Caki2 (cell line): ENCODE results near the gene HIP1R. TPM values are rescaled to one million over a fixed set of nuclear protein-coding genes. Genes with fewer than 3 reads are reported as not detected.
A peak's percentile ranks its signal among the peaks of the same experiment; 100 is the strongest.

Experiments used
- DNase-seq: peaks from one replicate; pipeline ENCODE4 v3.0.0-alpha.2; 2015; ENCODE audit warnings: low read depth
- in situ Hi-C: cut with HindIII; loops from 2 replicates; pipeline ENCODE4 v1.10.0; 2016; ENCODE audit warnings: low sequenced_read_pairs, low pct_unique_long_range_greater_than_20kb, mixed read lengths
- total RNA-seq: library from RNA; depleted of rRNA; stranded (reverse); fragments of >200 nt; shearing (Covaris generic); gene quantifications from 2 replicates; pipeline ENCODE4 v1.2.3, GENCODE V29; 2014; ENCODE audit warnings: low replicate concordance

HIP1R gene
- total RNA-seq, 1 experiment from 2014 or later, result 56.1 TPM

DNA sequence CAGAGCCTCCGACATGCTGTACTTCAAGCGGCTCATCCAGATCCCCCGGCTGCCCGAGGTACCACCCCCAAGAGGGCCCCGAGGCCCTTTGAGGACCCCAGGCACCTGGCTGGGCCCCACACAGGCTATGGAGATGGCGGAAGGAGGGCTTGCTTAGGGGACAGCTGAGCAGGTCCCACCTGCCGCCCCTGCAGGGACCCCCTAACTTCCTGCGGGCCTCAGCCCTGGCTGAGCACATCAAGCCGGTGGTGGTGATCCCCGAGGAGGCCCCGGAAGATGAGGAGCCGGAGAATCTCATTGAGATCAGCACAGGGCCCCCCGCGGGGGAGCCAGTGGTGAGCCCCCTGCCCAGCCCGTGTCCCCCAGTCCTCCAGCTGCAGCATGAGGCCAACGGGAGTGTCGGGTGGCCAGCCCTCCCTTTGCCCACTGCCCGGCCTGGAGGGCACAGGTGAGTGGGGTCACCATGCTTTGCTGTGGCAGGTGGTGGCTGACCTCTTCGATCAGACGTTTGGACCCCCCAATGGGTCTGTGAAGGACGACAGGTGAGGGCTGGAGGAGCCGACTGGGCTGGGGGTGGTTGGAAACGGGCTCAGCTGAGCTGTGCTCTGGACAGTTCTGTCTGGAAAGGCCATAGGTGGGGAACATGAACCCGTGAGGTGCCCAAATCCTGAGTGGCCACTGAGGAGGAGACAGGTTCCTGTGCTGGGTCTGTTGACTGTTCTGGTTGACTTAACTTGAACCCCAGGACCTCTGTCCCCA is 20.0 kb downstream of the HIP1R start:
- in situ Hi-C loops, result no loop called here
- no peak for DNase-seq

DNA sequence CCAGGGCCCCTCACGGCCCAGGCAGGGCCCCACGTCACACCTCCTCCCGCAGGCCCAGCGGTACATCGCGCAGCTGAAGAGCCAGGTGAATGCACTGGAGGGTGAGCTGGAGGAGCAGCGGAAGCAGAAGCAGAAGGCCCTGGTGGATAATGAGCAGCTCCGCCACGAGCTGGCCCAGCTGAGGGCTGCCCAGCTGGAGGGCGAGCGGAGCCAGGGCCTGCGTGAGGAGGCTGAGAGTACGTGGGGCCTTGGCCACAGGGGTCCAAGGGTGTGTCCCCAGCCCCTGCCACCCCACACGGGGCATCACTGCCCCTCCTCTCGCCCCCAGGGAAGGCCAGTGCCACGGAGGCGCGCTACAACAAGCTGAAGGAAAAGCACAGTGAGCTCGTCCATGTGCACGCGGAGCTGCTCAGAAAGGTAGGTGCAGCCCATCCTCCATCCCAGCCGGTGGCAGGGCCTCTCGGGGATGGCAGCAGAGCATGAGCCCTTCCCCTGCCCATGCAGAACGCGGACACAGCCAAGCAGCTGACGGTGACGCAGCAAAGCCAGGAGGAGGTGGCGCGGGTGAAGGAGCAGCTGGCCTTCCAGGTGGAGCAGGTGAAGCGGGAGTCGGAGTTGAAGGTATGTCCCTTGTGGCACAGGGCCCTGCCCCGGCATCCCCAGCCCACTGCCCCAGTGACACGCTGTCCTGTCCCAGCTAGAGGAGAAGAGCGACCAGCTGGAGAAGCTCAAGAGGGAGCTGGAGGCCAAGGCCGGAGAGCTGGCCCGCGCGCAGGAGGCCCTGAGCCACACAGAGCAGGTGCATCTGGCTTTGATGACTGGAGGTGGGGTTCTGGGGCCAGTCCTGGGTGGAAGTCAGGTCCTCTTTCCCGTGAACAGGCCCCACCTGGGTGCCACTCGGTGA is 20.9 kb downstream of the HIP1R start:
- in situ Hi-C loops, result no loop called here
- DNase-seq, result no peak

DNA sequence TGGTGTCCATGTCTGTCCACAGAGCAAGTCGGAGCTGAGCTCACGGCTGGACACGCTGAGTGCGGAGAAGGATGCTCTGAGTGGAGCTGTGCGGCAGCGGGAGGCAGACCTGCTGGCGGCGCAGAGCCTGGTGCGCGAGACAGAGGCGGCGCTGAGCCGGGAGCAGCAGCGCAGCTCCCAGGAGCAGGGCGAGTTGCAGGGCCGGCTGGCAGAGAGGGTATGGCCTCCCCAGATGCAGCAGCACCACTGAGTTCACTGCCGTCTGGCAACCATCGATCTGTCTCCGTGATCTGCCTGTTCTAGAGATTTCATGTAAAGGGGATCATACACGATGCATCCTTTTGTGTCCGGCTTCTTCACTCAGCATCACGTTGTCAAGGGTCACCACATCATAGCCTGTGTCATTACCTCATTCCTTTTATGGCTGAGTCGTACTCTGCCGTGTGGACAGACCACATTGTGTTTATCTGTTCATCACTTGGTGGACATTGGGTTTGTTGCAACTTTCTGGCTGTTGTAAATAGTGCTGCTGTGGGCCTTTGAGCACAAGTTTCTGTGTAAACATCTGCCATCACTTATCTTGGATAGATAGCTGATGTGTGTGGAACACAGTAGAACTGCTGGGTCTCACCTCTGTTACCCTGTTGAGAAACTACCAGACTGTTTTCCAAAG is 21.9 kb downstream of the HIP1R start:
- in situ Hi-C loops, result no loop called here
- no peak for DNase-seq

DNA sequence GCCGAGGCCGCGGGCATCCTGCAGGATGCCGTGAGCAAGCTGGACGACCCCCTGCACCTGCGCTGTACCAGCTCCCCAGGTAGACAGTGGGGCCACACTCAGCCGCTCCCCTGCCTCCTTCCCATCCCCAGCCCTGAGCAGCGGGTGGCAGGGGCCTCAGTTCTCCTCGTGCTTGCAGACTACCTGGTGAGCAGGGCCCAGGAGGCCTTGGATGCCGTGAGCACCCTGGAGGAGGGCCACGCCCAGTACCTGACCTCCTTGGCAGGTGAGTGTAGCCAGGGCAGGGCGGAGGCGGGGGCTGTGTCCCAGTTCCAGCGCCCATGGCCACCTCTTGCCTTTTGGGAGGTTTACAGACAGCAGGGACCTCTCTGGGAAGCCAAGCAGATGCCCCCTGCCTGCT is 22.9 kb downstream of the HIP1R start:
- in situ Hi-C loops, result no loop called here
- no peak for DNase-seq

DNA sequence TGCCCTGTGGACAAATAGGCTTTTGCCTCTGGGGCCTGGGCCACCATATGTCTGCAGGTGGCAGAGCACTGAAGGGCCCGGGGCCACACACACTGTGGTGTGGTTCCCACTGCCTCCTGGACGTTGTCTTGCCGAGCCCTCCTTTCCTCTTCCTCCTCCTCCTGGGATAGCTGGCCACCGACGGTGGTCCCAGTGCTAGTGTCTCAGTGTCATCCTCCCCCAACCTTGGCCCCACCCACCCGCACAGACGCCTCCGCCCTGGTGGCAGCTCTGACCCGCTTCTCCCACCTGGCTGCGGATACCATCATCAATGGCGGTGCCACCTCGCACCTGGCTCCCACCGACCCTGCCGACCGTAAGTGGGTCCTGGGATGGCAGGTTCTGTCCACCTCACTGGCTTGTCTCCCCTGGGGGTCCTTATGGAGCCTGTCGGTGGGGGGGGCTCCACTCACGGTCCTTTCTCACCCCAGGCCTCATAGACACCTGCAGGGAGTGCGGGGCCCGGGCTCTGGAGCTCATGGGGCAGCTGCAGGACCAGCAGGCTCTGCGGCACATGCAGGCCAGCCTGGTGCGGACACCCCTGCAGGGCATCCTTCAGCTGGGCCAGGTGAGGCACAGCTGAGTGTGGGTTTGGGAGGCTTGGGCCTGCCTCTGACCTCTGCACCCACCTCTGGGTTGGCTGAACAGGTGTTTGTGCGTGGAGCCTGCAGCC is 23.5 kb downstream of the HIP1R start:
- DNase-seq, result no peak
- in situ Hi-C loops, result no loop called here

DNA sequence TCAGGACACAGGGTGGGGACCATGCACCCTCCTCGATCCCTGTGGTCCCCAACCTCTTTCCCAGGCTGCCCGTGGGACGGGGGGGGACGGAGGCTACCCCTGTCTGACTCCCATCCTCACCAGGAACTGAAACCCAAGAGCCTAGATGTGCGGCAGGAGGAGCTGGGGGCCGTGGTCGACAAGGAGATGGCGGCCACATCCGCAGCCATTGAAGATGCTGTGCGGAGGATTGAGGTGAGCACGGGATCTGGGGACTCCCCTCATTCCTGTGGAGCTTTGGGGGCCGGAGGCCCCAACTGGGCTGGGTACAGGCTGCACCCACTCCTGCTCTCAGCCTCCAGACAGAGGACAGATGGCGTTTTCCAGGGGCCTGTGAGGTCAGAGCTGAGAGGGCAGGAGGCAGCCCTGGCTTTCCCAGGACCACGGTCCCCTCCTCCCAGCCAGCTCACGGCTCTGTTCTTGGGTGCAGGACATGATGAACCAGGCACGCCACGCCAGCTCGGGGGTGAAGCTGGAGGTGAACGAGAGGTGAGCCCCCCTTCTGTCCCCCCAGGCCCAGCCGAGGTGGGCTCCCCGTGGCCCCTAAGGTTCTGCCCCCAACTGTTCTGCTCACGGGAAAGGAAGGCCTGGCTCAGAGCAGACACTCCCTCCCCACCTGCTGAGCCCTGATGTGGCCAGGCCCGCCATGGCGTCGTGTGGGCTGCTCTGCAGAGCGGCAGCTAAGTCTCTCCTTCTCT is 24.2 kb downstream of the HIP1R start:
- in situ Hi-C loops, result no loop called here
- no peak for DNase-seq

DNA sequence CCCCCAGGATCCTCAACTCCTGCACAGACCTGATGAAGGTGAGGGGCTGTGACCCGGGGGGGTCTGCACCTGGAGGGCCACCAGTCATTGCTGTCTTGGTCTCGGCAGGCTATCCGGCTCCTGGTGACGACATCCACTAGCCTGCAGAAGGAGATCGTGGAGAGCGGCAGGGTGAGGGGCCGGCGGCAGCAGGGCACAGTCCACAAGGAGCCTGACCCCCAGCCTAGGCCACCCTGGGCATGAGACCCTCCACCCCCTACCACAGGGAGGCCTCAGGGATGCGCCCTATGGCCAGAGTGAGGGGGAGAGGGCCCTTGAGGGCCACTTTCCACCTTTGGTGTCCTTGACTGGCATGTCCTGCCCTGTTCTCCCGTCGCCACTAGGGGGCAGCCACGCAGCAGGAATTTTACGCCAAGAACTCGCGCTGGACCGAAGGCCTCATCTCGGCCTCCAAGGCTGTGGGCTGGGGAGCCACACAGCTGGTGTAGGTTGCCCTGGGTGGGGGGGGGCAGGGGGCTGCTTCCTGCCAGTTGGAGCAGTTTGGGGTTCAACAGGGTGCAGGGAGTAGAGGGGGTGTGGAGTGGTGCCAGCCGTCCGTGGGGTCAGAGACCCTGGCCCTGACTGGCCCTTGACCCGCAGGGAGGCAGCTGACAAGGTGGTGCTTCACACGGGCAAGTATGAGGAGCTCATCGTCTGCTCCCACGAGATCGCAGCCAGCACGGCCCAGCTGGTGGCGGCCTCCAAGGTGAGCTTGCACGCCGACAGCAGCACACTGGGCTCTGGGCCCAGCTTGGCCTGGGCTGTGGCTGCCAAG is 25.0 kb downstream of the HIP1R start:
- in situ Hi-C loops, result no loop called here
- DNase-seq, result peak; percentile 46

DNA sequence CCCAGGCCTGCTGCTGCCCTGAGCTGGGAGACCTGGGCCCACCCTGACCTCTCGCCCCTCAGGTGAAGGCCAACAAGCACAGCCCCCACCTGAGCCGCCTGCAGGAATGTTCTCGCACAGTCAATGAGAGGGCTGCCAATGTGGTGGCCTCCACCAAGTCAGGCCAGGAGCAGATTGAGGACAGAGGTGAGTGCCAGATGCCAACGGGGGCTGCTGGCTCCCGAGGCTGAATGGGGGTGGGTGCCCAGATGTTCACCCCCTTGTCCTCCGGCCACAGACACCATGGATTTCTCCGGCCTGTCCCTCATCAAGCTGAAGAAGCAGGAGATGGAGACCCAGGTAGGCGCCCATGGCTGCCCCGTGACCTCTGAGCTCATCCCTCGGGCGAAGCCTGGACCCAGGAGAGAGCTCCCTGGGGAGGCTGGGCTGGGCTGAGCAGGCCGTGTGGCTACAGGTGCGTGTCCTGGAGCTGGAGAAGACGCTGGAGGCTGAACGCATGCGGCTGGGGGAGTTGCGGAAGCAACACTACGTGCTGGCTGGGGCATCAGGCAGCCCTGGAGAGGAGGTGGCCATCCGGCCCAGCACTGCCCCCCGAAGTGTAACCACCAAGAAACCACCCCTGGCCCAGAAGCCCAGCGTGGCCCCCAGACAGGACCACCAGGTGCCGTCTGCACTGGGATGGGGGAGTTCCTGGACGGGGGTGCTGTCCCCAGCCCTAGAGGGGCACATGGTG is 25.8 kb downstream of the HIP1R start:
- DNase-seq, result no peak
- in situ Hi-C loops, result no loop called here

DNA sequence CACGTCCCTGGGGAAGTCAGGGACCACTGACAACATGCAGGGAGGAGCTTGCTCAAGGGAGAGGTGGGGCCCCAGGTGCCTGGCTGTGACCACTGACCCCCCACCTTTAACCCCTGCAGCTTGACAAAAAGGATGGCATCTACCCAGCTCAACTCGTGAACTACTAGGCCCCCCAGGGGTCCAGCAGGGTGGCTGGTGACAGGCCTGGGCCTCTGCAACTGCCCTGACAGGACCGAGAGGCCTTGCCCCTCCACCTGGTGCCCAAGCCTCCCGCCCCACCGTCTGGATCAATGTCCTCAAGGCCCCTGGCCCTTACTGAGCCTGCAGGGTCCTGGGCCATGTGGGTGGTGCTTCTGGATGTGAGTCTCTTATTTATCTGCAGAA is 26.3 kb downstream of the HIP1R start:
- in situ Hi-C loops, result no loop called here
- DNase-seq, result no peak

DNA sequence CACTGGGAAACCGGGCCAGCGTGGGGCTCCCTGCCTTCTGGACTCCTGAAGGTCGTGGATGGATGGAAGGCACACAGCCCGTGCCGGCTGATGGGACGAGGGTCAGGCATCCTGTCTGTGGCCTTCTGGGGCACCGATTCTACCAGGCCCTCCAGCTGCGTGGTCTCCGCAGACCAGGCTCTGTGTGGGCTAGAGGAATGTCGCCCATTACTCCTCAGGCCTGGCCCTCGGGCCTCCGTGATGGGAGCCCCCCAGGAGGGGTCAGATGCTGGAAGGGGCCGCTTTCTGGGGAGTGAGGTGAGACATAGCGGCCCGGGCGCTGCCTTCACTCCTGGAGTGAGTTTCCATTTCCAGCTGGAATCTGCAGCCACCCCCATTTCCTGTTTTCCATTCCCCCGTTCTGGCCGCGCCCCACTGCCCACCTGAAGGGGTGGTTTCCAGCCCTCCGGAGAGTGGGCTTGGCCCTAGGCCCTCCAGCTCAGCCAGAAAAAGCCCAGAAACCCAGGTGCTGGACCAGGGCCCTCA is 26.9 kb downstream of the HIP1R start:
- in situ Hi-C loops, result no loop called here
- no peak for DNase-seq

DNA sequence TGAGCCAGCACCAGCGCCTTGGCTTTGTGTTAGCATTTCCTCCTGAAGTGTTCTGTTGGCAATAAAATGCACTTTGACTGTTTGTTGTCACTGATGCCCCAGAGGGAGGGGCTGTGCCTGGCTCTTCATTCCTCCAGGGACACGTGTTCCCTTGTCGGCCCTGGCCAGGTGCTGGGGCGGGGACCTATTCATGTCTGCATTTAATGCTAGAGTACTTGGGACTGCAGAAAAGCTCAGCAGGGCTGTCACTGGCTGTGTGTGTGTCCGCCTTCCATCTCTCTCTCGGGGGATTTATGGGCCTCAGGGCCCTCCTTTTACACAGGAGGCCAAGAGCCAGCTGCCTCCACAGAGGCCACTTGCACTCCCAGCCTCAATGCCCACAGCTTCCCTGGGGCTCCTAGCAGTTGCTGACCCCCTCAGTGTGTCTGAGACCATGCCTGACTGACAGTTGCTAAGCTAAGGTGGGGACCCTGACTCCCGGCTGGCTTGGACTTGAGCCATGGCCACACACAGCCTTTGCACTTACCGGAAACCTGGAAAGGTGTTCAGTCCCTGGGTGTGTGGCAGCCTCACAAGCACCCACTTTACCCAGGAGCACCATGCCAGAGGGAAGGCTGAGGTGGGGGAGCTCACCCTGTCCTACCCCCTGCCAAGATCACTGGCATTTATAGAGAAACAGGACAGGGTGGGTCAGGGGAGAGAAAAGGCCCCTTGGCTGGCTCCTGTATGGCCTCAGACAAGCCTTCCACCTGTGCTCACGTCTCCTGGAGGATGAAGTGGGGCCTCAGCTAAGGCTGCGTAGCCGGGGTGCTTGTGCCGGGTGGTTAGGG is 27.8 kb downstream of the HIP1R start:
- in situ Hi-C loops, result no loop called here
- no peak for DNase-seq

DNA sequence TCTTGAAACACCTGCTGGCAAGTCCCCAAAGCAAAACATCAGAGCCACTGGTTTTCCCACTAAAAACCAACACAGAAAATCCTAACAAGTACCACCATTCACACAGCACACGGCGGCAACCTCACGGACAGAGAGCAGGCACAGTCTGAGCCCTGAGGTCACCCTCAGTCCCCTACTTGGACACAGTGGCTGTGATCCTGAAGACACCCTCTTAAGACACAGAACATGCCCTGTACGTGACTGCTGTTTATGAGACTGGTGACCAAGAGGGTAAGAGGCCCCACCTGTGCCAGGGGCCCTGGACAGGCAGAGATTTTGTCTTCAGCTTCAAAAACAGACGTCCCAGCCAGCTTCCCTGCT is 29.6 kb downstream of the HIP1R start:
- DNase-seq, result no peak
- in situ Hi-C loops, result no loop called here

DNA sequence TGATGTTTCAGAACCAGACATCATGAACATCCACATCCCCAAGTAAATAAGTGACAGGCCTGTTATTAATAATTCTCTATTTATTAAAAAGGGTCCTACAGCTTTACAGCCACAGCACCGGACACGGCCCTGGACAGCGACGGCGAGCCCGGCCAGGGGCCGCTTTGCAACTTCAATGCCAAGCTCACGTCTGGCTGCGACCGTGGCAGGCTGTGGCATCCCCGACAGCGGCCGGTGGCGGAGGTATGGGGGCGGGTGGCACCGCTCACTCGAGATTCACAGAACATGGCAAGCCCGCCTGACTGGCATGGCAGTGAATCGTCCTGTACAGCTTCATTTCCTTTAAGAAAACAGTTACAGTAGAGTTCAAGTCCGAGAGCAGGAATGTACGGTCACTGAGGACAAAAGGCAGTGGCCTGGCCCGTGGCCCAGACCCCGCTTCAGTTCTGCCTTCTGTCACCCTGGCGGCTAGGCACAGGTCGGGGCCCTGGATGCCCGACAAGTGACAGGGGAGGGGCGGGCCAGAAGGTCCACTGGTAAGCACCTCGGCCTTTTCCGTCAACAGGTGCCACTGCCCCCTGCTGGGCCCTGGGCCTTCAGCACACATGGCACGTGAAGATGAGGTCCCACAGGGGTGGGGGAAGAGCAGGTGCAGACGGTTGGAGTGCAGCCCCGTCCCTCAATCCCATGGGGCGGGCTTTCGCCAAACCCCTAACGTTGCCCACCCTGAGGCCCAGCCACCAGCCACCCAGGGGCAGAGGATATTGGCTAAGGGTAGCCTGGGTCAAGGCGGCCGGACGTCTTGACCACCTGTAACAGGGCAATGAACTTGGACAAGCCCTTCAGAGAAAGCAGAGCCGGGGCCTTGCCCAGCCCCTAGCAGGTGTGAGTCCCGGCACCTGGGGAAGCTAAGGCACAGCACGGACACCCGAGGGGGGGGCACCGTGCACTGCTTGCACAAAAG is 30.3 kb downstream of the HIP1R start:
- in situ Hi-C loops, result no loop called here
- DNase-seq, result no peak

DNA sequence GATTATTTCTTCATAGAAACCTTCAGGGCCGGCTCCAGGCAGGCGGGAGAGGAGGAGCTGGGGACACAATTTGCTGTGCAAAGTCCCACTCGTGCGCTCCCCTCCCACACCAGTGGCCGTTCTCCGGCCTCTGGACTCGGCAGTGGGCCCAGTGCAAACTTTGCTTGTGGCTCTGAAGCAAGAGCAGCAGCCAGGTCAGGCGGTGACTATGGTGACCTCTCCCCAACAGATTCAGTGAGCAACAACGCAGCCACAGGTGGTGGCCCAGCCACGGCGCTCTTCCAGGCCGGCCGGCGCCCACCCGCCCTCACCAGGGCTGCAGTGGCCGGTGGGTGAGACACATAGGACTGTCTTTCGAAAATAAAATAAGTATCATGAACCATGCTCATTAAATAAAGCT is 31.1 kb downstream of the HIP1R start:
- in situ Hi-C loops, result no loop called here
- DNase-seq, result no peak
